MM.1S (cell line): ENCODE results near the gene TRIM43B.
"Not testable (repeated sequence)": the region's sequence is repeated elsewhere in the genome, so short reads cannot be mapped to it uniquely, and the experiment has no call there.

Source experiments
- DNase-seq: peaks from one replicate; pipeline ENCODE4 v3.0.0-alpha.2; 2015
- H2AFZ ChIP-seq: fragments of 300-600 bp; sonication (generic); 2 replicates; pipeline ENCODE4 v1.6.0; 2016; ENCODE audit warnings: antibody characterized with exemption, low read length
- H3F3A ChIP-seq: fragments of 300-600 bp; sonication (generic); 2 replicates; pipeline ENCODE4 v1.6.1; 2016; ENCODE audit warnings: mild to moderate bottlenecking, antibody characterized with exemption, low read length, moderate library complexity, mixed read lengths; ENCODE audit not compliant: insufficient read depth
- H3K27ac ChIP-seq: fragments of 300-600 bp; sonication (generic); 2 replicates; pipeline ENCODE4 v1.5.1; 2016; ENCODE audit warnings: mild to moderate bottlenecking, low read length
- H3K27me3 ChIP-seq: fragments of 300-600 bp; sonication (generic); replicated peaks from 2 replicates; pipeline ENCODE4 v1.6.0; 2016; ENCODE audit warnings: low read length; ENCODE audit not compliant: insufficient read depth
- H3K36me3 ChIP-seq: fragments of 300-600 bp; sonication (generic); replicated peaks from 2 replicates; pipeline ENCODE4 v1.6.1; 2016; ENCODE audit warnings: mild to moderate bottlenecking, low read length, mixed read lengths; ENCODE audit not compliant: insufficient read depth
- H3K4me1 ChIP-seq: fragments of 300-600 bp; sonication (generic); 2 replicates; pipeline ENCODE4 v1.6.1; 2016; ENCODE audit warnings: low read length, mixed read lengths
- H3K4me2 ChIP-seq: fragments of 300-600 bp; sonication (generic); 2 replicates; pipeline ENCODE4 v1.6.0; 2016; ENCODE audit warnings: low read depth, low read length
- H3K4me3 ChIP-seq: fragments of 300-600 bp; sonication (generic); 2 replicates; pipeline ENCODE4 v1.5.1; 2016; ENCODE audit warnings: low read length, mixed read lengths
- H3K79me2 ChIP-seq: fragments of 300-600 bp; sonication (generic); 2 replicates; pipeline ENCODE4 v1.6.1; 2016; ENCODE audit warnings: mixed run types, low read length, mixed read lengths
- H3K9ac ChIP-seq: fragments of 300-600 bp; sonication (generic); 2 replicates; pipeline ENCODE4 v1.6.1; 2016; ENCODE audit warnings: low read length, mixed read lengths
- H3K9me2 ChIP-seq: fragments of 300-600 bp; sonication (generic); replicated peaks from 2 replicates; pipeline ENCODE4 v1.6.1; 2016; ENCODE audit warnings: mild to moderate bottlenecking, low read length, mixed read lengths; ENCODE audit not compliant: insufficient read depth
- H3K9me3 ChIP-seq: fragments of 300-600 bp; sonication (generic); replicated peaks from 2 replicates; pipeline ENCODE4 v1.6.1; 2016; ENCODE audit warnings: mild to moderate bottlenecking, low read length, mixed read lengths; ENCODE audit not compliant: insufficient read depth
- H4K20me1 ChIP-seq: fragments of 300-600 bp; sonication (generic); 2 replicates; pipeline ENCODE4 v1.6.1; 2016; ENCODE audit warnings: mild to moderate bottlenecking, low read length, moderate library complexity, mixed read lengths; ENCODE audit not compliant: insufficient read depth

The TRIM43B gene

GRCh38 chr2:95466572-95466971 is 18.0 kb downstream of the TRIM43B start:
- H3K9ac ChIP-seq, H4K20me1 ChIP-seq, H3K4me1 ChIP-seq, DNase-seq, H3K9me3 ChIP-seq, H3K4me2 ChIP-seq, H3K36me3 ChIP-seq, H3K4me3 ChIP-seq, H3F3A ChIP-seq, H3K9me2 ChIP-seq, H3K27me3 ChIP-seq, H2AFZ ChIP-seq, H3K79me2 ChIP-seq, H3K27ac ChIP-seq: not testable (repeated sequence)

GRCh38 chr2:95463292-95463691 is 21.3 kb downstream of the TRIM43B start:
- H4K20me1 ChIP-seq, DNase-seq: not testable (repeated sequence)

GRCh38 chr2:95445317-95445716 is 39.2 kb downstream of the TRIM43B start:
- H3K9ac ChIP-seq, DNase-seq, H3K4me2 ChIP-seq, H3K27me3 ChIP-seq, H3K9me2 ChIP-seq, H3K4me3 ChIP-seq, H3K4me1 ChIP-seq, H4K20me1 ChIP-seq, H3F3A ChIP-seq, H3K27ac ChIP-seq, H3K9me3 ChIP-seq, H3K36me3 ChIP-seq, H3K79me2 ChIP-seq, H2AFZ ChIP-seq: not testable (repeated sequence)

More at GRCh38 chr2:95463292-95463691, 21.3 kb downstream of the TRIM43B start:
- not testable (repeated sequence) for H2AFZ ChIP-seq, H3K4me1 ChIP-seq, H3K9me2 ChIP-seq, H3F3A ChIP-seq, H3K27ac ChIP-seq, H3K27me3 ChIP-seq, H3K36me3 ChIP-seq, H3K79me2 ChIP-seq, H3K4me3 ChIP-seq, H3K4me2 ChIP-seq, H3K9me3 ChIP-seq, H3K9ac ChIP-seq

GRCh38 chr2:95442474-95443099 is 42.0 kb downstream of the TRIM43B start:
- not testable (repeated sequence) for H3K4me2 ChIP-seq, H2AFZ ChIP-seq, H3K4me3 ChIP-seq, DNase-seq, H3F3A ChIP-seq, H3K36me3 ChIP-seq, H3K27me3 ChIP-seq, H3K27ac ChIP-seq, H3K4me1 ChIP-seq, H3K9ac ChIP-seq, H3K79me2 ChIP-seq, H3K9me2 ChIP-seq, H3K9me3 ChIP-seq, H4K20me1 ChIP-seq

- not testable (repeated sequence) for H2AFZ ChIP-seq, H3K27ac ChIP-seq, H3K9ac ChIP-seq, H3K4me3 ChIP-seq, H3K9me2 ChIP-seq, H3K4me1 ChIP-seq, H3K79me2 ChIP-seq, H3K36me3 ChIP-seq, H4K20me1 ChIP-seq, H3K27me3 ChIP-seq, DNase-seq, H3F3A ChIP-seq, H3K9me3 ChIP-seq, H3K4me2 ChIP-seq
Observed at GRCh38 chr2:95435872-95436209, 48.7 kb downstream of the TRIM43B start.

GRCh38 chr2:95435162-95435871 is 49.2 kb downstream of the TRIM43B start:
- H3F3A ChIP-seq, H3K27ac ChIP-seq, H3K4me1 ChIP-seq, H3K9me2 ChIP-seq, H3K4me3 ChIP-seq, H3K79me2 ChIP-seq, H3K4me2 ChIP-seq, H3K9ac ChIP-seq, H3K36me3 ChIP-seq, DNase-seq, H4K20me1 ChIP-seq, H3K9me3 ChIP-seq, H2AFZ ChIP-seq, H3K27me3 ChIP-seq: not testable (repeated sequence)

- H4K20me1 ChIP-seq, H3K4me1 ChIP-seq, H3K27ac ChIP-seq, H3K9me3 ChIP-seq, H2AFZ ChIP-seq, H3K4me2 ChIP-seq, H3K36me3 ChIP-seq, H3F3A ChIP-seq, H3K79me2 ChIP-seq, H3K4me3 ChIP-seq, H3K9ac ChIP-seq, H3K9me2 ChIP-seq, DNase-seq, H3K27me3 ChIP-seq: not testable (repeated sequence)
Observed at GRCh38 chr2:95434507-95435076, 50.0 kb downstream of the TRIM43B start.

GRCh38 chr2:95433973-95434372 is 50.6 kb downstream of the TRIM43B start:
- not testable (repeated sequence) for H3K27ac ChIP-seq, H3K4me3 ChIP-seq, DNase-seq, H3K4me1 ChIP-seq, H3K36me3 ChIP-seq, H3K9ac ChIP-seq, H2AFZ ChIP-seq, H3K4me2 ChIP-seq, H4K20me1 ChIP-seq, H3K9me2 ChIP-seq, H3F3A ChIP-seq, H3K9me3 ChIP-seq, H3K27me3 ChIP-seq, H3K79me2 ChIP-seq
